ENCODE results near the gene SORCS3.

Gene SORCS3

DNA sequence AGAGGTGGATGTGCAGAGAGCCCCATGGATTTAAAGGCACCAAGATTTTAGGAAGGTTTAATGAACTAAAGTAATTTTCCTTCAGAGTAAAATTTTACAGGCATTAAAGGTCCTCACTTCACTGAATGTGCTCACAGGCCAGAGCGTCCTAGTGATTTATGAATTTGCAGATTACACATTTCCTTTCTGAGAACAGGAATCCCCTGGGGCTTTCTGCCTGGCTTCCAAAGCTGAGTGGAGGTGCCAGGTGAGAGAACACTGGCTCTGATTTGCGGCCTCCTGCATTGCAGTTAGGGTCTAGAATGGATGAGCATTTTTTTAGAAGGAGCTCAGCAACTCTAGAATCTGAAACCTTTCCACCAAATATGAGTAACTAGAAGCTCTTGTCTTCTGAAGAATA lies 194.3 kb downstream of the SORCS3 start:
- H3K79me2 ChIP-seq (ENCODE audit: insufficient read depth, low read length): no peaks in the 10 kb centered on the region
- no peak for ATAC-seq (ENCODE audit: insufficient read depth, low read depth)
- no peaks in the 10 kb centered on the region for H3K27me3 ChIP-seq (ENCODE audit: insufficient read depth, low read length, poor library complexity)
- H3K36me3 ChIP-seq (ENCODE audit: insufficient read depth, low read length): no peaks in the 10 kb centered on the region
- no peak overlapping the region for H3K27ac ChIP-seq (ENCODE audit: low read length)
- H3K4me3 ChIP-seq (ENCODE audit: low read depth in 1 of 2, low read length in 2 of 2): no peak overlapping the region
- H4K20me1 ChIP-seq (ENCODE audit: insufficient read depth, low read length): no peaks in the 10 kb centered on the region
- H3K9ac ChIP-seq (ENCODE audit: low read depth, low read length): no peak overlapping the region
- H3K4me1 ChIP-seq (ENCODE audit: insufficient read depth, low read length): no peaks in the 10 kb centered on the region
- TF ChIP-seq, protein P1, sequence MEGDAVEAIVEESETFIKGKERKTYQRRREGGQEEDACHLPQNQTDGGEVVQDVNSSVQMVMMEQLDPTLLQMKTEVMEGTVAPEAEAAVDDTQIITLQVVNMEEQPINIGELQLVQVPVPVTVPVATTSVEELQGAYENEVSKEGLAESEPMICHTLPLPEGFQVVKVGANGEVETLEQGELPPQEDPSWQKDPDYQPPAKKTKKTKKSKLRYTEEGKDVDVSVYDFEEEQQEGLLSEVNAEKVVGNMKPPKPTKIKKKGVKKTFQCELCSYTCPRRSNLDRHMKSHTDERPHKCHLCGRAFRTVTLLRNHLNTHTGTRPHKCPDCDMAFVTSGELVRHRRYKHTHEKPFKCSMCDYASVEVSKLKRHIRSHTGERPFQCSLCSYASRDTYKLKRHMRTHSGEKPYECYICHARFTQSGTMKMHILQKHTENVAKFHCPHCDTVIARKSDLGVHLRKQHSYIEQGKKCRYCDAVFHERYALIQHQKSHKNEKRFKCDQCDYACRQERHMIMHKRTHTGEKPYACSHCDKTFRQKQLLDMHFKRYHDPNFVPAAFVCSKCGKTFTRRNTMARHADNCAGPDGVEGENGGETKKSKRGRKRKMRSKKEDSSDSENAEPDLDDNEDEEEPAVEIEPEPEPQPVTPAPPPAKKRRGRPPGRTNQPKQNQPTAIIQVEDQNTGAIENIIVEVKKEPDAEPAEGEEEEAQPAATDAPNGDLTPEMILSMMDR (IDR thresholded peaks at IDR 0.05; ENCODE audit: borderline replicate concordance, extremely low read depth, low read length, poor library complexity, severe bottlenecking): no peak
- TF ChIP-seq EZH2 (IDR thresholded peaks at IDR 0.05; ENCODE audit: borderline replicate concordance, low read depth, low read length, severe bottlenecking): no peak
- no peak for DNase-seq
- H2AFZ ChIP-seq (ENCODE audit: low read depth, low read length): no peak overlapping the region
- no peaks in the 10 kb centered on the region for H3K9me3 ChIP-seq (ENCODE audit: insufficient read depth, low read length, severe bottlenecking)
- H3K4me2 ChIP-seq (ENCODE audit: insufficient read depth, low read length): no peak overlapping the region

DNA sequence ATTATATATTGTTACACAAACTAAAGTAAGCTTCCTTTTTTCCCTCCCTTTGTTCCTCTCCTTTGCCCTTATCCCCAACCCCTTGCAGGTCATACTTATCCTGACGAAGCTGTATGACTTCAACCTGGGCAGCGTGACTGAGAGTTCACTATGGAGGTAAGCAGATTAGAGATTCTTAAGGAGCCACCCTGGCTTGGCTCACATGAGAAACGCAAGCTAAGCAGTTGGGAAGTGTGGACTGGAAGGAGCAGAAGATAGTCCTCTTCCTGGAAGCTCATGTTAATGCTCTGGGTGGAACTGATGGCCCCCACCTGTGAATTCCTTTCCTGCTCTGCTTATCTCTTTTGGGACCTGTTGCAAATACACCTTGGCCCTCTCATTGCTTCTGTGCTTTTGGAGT lies 201.6 kb downstream of the SORCS3 start:
- Histone ChIP-seq H3K36me3 (ENCODE audit: insufficient read depth, low read length) (no peaks in the 10 kb centered on the region), H2AFZ (ENCODE audit: low read depth, low read length) (no peak overlapping the region), H3K4me1 (ENCODE audit: insufficient read depth, low read length) (no peaks in the 10 kb centered on the region), H3K79me2 (ENCODE audit: insufficient read depth, low read length) (no peaks in the 10 kb centered on the region), H3K9ac (ENCODE audit: low read depth, low read length) (no peak overlapping the region), H3K4me3 (ENCODE audit: low read depth in 1 of 2, low read length in 2 of 2) (no peak overlapping the region), H4K20me1 (ENCODE audit: insufficient read depth, low read length) (no peaks in the 10 kb centered on the region), H3K27ac (ENCODE audit: low read length) (no peak overlapping the region), H3K4me2 (ENCODE audit: insufficient read depth, low read length) (no peak overlapping the region), H3K9me3 (ENCODE audit: insufficient read depth, low read length, severe bottlenecking) (no peaks in the 10 kb centered on the region), H3K27me3 (ENCODE audit: insufficient read depth, low read length, poor library complexity) (no peaks in the 10 kb centered on the region)
- TF ChIP-seq EZH2 (IDR thresholded peaks at IDR 0.05; ENCODE audit: borderline replicate concordance, low read depth, low read length, severe bottlenecking): no peak
- TF ChIP-seq, protein P1 (IDR thresholded peaks at IDR 0.05; ENCODE audit: borderline replicate concordance, extremely low read depth, low read length, poor library complexity, severe bottlenecking): no peak
- ATAC-seq (ENCODE audit: insufficient read depth, low read depth) (no peak), DNase-seq (no peak)

DNA sequence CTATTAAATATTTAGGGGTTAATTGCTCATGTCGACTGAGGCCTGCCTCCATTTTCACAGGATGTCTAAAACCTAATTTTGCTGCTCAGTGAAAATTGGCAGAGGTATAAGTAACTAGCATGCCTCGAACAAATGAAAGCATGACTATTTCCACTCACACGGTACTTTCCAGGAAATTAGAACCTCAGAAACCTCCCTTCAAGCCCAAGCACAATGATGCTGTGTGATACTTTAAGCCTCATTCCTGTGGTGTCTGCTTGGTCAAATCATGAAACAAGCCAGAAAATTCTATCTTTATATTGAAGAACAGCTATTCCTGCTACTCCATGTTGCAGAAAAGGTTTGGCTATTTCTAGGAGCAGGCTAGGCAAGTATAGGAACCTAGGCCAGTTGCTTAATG lies 203.0 kb downstream of the SORCS3 start:
- Histone ChIP-seq H4K20me1 (ENCODE audit: insufficient read depth, low read length) (no peaks in the 10 kb centered on the region), H3K79me2 (ENCODE audit: insufficient read depth, low read length) (no peaks in the 10 kb centered on the region), H3K4me2 (ENCODE audit: insufficient read depth, low read length) (no peak overlapping the region), H3K27ac (ENCODE audit: low read length) (no peak overlapping the region), H3K4me1 (ENCODE audit: insufficient read depth, low read length) (no peaks in the 10 kb centered on the region), H3K9me3 (ENCODE audit: insufficient read depth, low read length, severe bottlenecking) (no peaks in the 10 kb centered on the region), H3K9ac (ENCODE audit: low read depth, low read length) (no peak overlapping the region), H3K4me3 (ENCODE audit: low read depth in 1 of 2, low read length in 2 of 2) (no peak overlapping the region), H2AFZ (ENCODE audit: low read depth, low read length) (no peak overlapping the region), H3K36me3 (ENCODE audit: insufficient read depth, low read length) (no peaks in the 10 kb centered on the region), H3K27me3 (ENCODE audit: insufficient read depth, low read length, poor library complexity) (no peaks in the 10 kb centered on the region)
- ATAC-seq (ENCODE audit: insufficient read depth, low read depth) (no peak), DNase-seq (no peak)
- TF ChIP-seq, protein P1 (IDR thresholded peaks at IDR 0.05; ENCODE audit: borderline replicate concordance, extremely low read depth, low read length, poor library complexity, severe bottlenecking): no peak
- no peak for TF ChIP-seq EZH2 (IDR thresholded peaks at IDR 0.05; ENCODE audit: borderline replicate concordance, low read depth, low read length, severe bottlenecking)

DNA sequence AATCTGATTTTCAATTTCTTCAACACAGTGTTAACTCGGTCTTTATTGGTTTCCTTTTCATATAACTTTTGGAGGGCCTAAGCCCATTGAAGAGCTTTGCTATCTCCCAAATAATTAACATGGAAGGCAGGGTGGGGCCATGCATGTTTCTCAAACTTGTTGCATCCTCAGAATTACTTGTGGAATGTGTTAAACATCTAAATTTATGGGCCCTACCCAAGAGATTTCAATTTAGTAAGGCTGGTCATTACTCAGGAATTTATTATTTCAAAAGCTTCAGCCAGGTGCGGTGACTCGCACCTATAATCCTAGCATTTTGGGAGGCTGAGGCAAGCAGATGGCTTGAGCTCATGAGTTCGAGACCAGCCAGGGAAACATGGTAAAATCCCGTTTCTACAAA lies 208.9 kb downstream of the SORCS3 start:
- Histone ChIP-seq H3K36me3 (ENCODE audit: insufficient read depth, low read length) (no peaks in the 10 kb centered on the region), H3K4me3 (ENCODE audit: low read depth in 1 of 2, low read length in 2 of 2) (no peak overlapping the region), H3K9me3 (ENCODE audit: insufficient read depth, low read length, severe bottlenecking) (no peaks in the 10 kb centered on the region), H3K4me2 (ENCODE audit: insufficient read depth, low read length) (no peak overlapping the region), H3K79me2 (ENCODE audit: insufficient read depth, low read length) (no peaks in the 10 kb centered on the region), H3K9ac (ENCODE audit: low read depth, low read length) (no peak overlapping the region), H2AFZ (ENCODE audit: low read depth, low read length) (no peak overlapping the region), H3K27me3 (ENCODE audit: insufficient read depth, low read length, poor library complexity) (no peaks in the 10 kb centered on the region), H4K20me1 (ENCODE audit: insufficient read depth, low read length) (no peaks in the 10 kb centered on the region), H3K4me1 (ENCODE audit: insufficient read depth, low read length) (no peaks in the 10 kb centered on the region), H3K27ac (ENCODE audit: low read length) (no peak overlapping the region)
- DNase-seq (no peak), ATAC-seq (ENCODE audit: insufficient read depth, low read depth) (no peak)
- no peak for TF ChIP-seq EZH2 (IDR thresholded peaks at IDR 0.05; ENCODE audit: borderline replicate concordance, low read depth, low read length, severe bottlenecking)
- TF ChIP-seq, protein P1 (IDR thresholded peaks at IDR 0.05; ENCODE audit: borderline replicate concordance, extremely low read depth, low read length, poor library complexity, severe bottlenecking): no peak
